ENCODE data around the gene SULT1A3. TPM values are rescaled to one million over a fixed set of nuclear protein-coding genes. Genes with fewer than 3 reads are reported as not detected.
"Not testable (repeated sequence)": the region's sequence is repeated elsewhere in the genome, so short reads cannot be mapped to it uniquely, and the experiment has no call there.

The SULT1A3 gene
- total RNA-seq, 1 donor from 2014 or later: 33.0 TPM

GRCh38 chr16:30166202-30166902 lies 32.7 kb upstream of the SULT1A3 start:
- no peak overlapping the region for H3K4me3 Mint-ChIP-seq (ENCODE audit: low read depth)
- H3K9me3 Mint-ChIP-seq (ENCODE audit: low read depth): no peaks in the 10 kb centered on the region
- no peaks in the 10 kb centered on the region for H3K4me1 Mint-ChIP-seq (ENCODE audit: low read depth)
- peaks cover 2% of the 10 kb centered on the region for H3K27me3 Mint-ChIP-seq
- no peak for TF ChIP-seq CTCF (IDR thresholded peaks at IDR 0.05; ENCODE audit: unreplicated experiment)
- H3K27ac Mint-ChIP-seq: no peak overlapping the region
- H3K36me3 Mint-ChIP-seq (ENCODE audit: insufficient read depth): peaks cover 1% of the 10 kb centered on the region
- DNase-seq (ENCODE audit: low spot score, unreplicated experiment): no peak

GRCh38 chr16:30168746-30169145 lies 30.3 kb upstream of the SULT1A3 start:
- not testable (repeated sequence) for H3K27ac Mint-ChIP-seq; H3K9me3 Mint-ChIP-seq (ENCODE audit: low read depth); DNase-seq (ENCODE audit: low spot score, unreplicated experiment); H3K27me3 Mint-ChIP-seq; H3K4me3 Mint-ChIP-seq (ENCODE audit: low read depth); H3K36me3 Mint-ChIP-seq (ENCODE audit: insufficient read depth); H3K4me1 Mint-ChIP-seq (ENCODE audit: low read depth)

- H3K27me3 Mint-ChIP-seq; H3K9me3 Mint-ChIP-seq (ENCODE audit: low read depth); H3K27ac Mint-ChIP-seq; DNase-seq (ENCODE audit: low spot score, unreplicated experiment); H3K4me1 Mint-ChIP-seq (ENCODE audit: low read depth); H3K4me3 Mint-ChIP-seq (ENCODE audit: low read depth); H3K36me3 Mint-ChIP-seq (ENCODE audit: insufficient read depth): not testable (repeated sequence)
Observed at GRCh38 chr16:30169416-30169815, 29.6 kb upstream of the SULT1A3 start.

GRCh38 chr16:30170145-30170544 lies 28.9 kb upstream of the SULT1A3 start:
- H3K4me1 Mint-ChIP-seq (ENCODE audit: low read depth); H3K36me3 Mint-ChIP-seq (ENCODE audit: insufficient read depth); DNase-seq (ENCODE audit: low spot score, unreplicated experiment); H3K9me3 Mint-ChIP-seq (ENCODE audit: low read depth); H3K4me3 Mint-ChIP-seq (ENCODE audit: low read depth); H3K27me3 Mint-ChIP-seq; H3K27ac Mint-ChIP-seq: not testable (repeated sequence)

GRCh38 chr16:30173054-30173453 lies 26.0 kb upstream of the SULT1A3 start:
- Mint-ChIP-seq H3K36me3 (ENCODE audit: insufficient read depth) (peaks cover 1% of the 10 kb centered on the region), H3K9me3 (ENCODE audit: low read depth) (no peaks in the 10 kb centered on the region), H3K4me3 (ENCODE audit: low read depth) (no peak overlapping the region), H3K27me3 (no peaks in the 10 kb centered on the region), H3K27ac (no peak overlapping the region), H3K4me1 (ENCODE audit: low read depth) (no peaks in the 10 kb centered on the region)
- no peak for DNase-seq (ENCODE audit: low spot score, unreplicated experiment)
- no peak for TF ChIP-seq CTCF (IDR thresholded peaks at IDR 0.05; ENCODE audit: unreplicated experiment)

GRCh38 chr16:30176876-30177275 lies 22.2 kb upstream of the SULT1A3 start:
- H3K27me3 Mint-ChIP-seq; H3K9me3 Mint-ChIP-seq (ENCODE audit: low read depth); DNase-seq (ENCODE audit: low spot score, unreplicated experiment); H3K4me1 Mint-ChIP-seq (ENCODE audit: low read depth); H3K36me3 Mint-ChIP-seq (ENCODE audit: insufficient read depth); H3K4me3 Mint-ChIP-seq (ENCODE audit: low read depth); H3K27ac Mint-ChIP-seq: not testable (repeated sequence)

- no peaks in the 10 kb centered on the region for H3K4me1 Mint-ChIP-seq (ENCODE audit: low read depth)
- H3K27ac Mint-ChIP-seq: no peak overlapping the region
- H3K4me3 Mint-ChIP-seq (ENCODE audit: low read depth): no peak overlapping the region
- no peak for TF ChIP-seq CTCF (IDR thresholded peaks at IDR 0.05; ENCODE audit: unreplicated experiment)
- H3K27me3 Mint-ChIP-seq: peaks cover 12% of the 10 kb centered on the region
- no peak for DNase-seq (ENCODE audit: low spot score, unreplicated experiment)
- H3K36me3 Mint-ChIP-seq (ENCODE audit: insufficient read depth): no peaks in the 10 kb centered on the region
- no peaks in the 10 kb centered on the region for H3K9me3 Mint-ChIP-seq (ENCODE audit: low read depth)
Observed at GRCh38 chr16:30179195-30179594, 19.9 kb upstream of the SULT1A3 start.
